ENCODE measurements around the gene GRIA1. TPM values are rescaled to one million over a fixed set of nuclear protein-coding genes. Genes with fewer than 3 reads are reported as not detected.

GRIA1 gene
- total RNA-seq, 1 experiment from 2014 or later: not detected

DNA sequence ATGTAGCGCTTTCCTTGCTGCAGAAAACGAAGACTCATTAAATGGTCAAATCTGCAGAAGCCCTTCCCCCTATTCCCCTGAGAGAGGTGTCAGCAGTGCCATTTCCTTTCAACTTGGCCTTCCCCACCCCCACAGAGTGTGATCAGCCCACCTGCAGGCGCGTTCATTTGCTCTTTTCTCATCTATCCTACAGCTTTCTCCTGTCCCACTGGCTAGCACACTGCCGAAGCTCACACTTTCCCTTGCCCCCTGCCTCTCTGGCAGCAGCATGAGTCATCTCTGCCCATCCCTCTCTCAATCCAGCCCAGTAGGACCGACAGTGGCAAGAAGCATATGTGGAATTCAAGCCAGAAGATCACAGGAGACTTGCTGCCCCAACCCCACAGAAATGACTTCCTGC lies 334.4 kb downstream of the GRIA1 start:
- intact Hi-C loops (cut with micrococcal nuclease; ENCODE audit: unreplicated experiment) (no loop called here), in situ Hi-C loops (cut with HindIII; ENCODE audit: low pct_unique_long_range_greater_than_20kb, low sequenced_read_pairs) (no loop called here)
- no peak overlapping the region for H3K4me3 ChIP-seq (ENCODE audit: low read depth in 2 of 2, low read length in 2 of 2)
- TF ChIP-seq, protein P1, sequence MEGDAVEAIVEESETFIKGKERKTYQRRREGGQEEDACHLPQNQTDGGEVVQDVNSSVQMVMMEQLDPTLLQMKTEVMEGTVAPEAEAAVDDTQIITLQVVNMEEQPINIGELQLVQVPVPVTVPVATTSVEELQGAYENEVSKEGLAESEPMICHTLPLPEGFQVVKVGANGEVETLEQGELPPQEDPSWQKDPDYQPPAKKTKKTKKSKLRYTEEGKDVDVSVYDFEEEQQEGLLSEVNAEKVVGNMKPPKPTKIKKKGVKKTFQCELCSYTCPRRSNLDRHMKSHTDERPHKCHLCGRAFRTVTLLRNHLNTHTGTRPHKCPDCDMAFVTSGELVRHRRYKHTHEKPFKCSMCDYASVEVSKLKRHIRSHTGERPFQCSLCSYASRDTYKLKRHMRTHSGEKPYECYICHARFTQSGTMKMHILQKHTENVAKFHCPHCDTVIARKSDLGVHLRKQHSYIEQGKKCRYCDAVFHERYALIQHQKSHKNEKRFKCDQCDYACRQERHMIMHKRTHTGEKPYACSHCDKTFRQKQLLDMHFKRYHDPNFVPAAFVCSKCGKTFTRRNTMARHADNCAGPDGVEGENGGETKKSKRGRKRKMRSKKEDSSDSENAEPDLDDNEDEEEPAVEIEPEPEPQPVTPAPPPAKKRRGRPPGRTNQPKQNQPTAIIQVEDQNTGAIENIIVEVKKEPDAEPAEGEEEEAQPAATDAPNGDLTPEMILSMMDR (IDR thresholded peaks at IDR 0.05): no peak
- TF ChIP-seq POLR2AphosphoS5 (IDR thresholded peaks at IDR 0.05; ENCODE audit: low read depth, low read length) (no peak), TCF7L2 (IDR thresholded peaks at IDR 0.05; ENCODE audit: low read depth, low read length) (no peak), SIN3A (IDR thresholded peaks at IDR 0.05; ENCODE audit: borderline replicate concordance, insufficient read depth, low read depth, low read length) (no peak), REST (IDR thresholded peaks at IDR 0.05; ENCODE audit: insufficient read depth in 1 of 2, low read depth in 2 of 2, low read length in 1 of 2) (no peak)
- ATAC-seq: no peak
- no peaks in the 10 kb centered on the region for H3K9me3 ChIP-seq (ENCODE audit: control insufficient read depth, insufficient read depth, low read depth, low read length)
- H3K36me3 ChIP-seq (ENCODE audit: control insufficient read depth, insufficient read depth, low read length): no peaks in the 10 kb centered on the region
- no peak for DNase-seq (ENCODE audit: low read depth, low spot score)
- H3K27me3 ChIP-seq (ENCODE audit: control insufficient read depth, insufficient read depth, low read length): no peaks in the 10 kb centered on the region; the same call in 1 of the 2 replicates
- ChIA-PET POLR2A (no interaction called here), CTCF (no interaction called here)
- no peak overlapping the region for H3K27ac ChIP-seq (ENCODE audit: low read length)
- BruUV-seq (replicated peaks): no TSS peak
- H3K4me1 ChIP-seq (ENCODE audit: control insufficient read depth, insufficient read depth, low read length): no peaks in the 10 kb centered on the region

DNA sequence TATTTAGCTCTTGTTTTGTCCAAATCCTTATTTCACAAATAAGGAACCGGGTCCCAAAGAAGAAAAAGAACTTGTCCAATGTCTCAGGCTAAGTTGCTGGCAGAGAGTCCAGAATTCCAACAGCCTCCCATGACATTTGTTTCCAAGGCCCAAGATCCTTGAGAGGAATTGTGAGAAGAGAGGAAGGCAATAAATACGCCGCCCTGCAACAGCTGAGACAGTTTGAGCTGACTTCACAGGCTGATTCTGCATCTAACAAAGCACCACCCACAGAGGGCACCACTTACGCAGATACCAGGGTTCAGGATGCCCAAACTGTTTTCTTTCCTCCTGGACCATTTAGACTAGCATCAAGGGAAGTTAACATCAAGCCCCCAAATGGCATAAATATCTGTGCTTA lies 336.9 kb downstream of the GRIA1 start:
- Histone ChIP-seq H3K27ac (ENCODE audit: low read length) (no peak overlapping the region), H3K9me3 (ENCODE audit: control insufficient read depth, insufficient read depth, low read depth, low read length) (no peaks in the 10 kb centered on the region), H3K4me1 (ENCODE audit: control insufficient read depth, insufficient read depth, low read length) (no peaks in the 10 kb centered on the region), H3K36me3 (ENCODE audit: control insufficient read depth, insufficient read depth, low read length) (no peaks in the 10 kb centered on the region), H3K4me3 (ENCODE audit: low read depth in 2 of 2, low read length in 2 of 2) (no peak overlapping the region), H3K27me3 (ENCODE audit: control insufficient read depth, insufficient read depth, low read length) (no peaks in the 10 kb centered on the region; the same call in 1 of the 2 replicates)
- no peak for ATAC-seq
- TF ChIP-seq POLR2AphosphoS5 (IDR thresholded peaks at IDR 0.05; ENCODE audit: low read depth, low read length) (no peak), TCF7L2 (IDR thresholded peaks at IDR 0.05; ENCODE audit: low read depth, low read length) (no peak)
- TF ChIP-seq, protein P1 (IDR thresholded peaks at IDR 0.05): peak; percentile 21; the same call in 1 of the 2 replicates
- DNase-seq (ENCODE audit: low read depth, low spot score): no peak
- BruUV-seq (replicated peaks): no TSS peak
- POLR2A ChIA-PET: no interaction called here
- intact Hi-C loops (cut with micrococcal nuclease; ENCODE audit: unreplicated experiment) (no loop called here), in situ Hi-C loops (cut with HindIII; ENCODE audit: low pct_unique_long_range_greater_than_20kb, low sequenced_read_pairs) (no loop called here)
- CTCF ChIA-PET: no interaction called here
